Measurements from ENCODE around the gene STIM1. TPM values are rescaled to one million over a fixed set of nuclear protein-coding genes. Genes with fewer than 3 reads are reported as not detected.

Gene STIM1
- total RNA-seq, 3 donors from 2014 or later (not counting 1 experiment from before 2014, with no cell fraction given), result 171 to 187 (median 175) TPM

DNA sequence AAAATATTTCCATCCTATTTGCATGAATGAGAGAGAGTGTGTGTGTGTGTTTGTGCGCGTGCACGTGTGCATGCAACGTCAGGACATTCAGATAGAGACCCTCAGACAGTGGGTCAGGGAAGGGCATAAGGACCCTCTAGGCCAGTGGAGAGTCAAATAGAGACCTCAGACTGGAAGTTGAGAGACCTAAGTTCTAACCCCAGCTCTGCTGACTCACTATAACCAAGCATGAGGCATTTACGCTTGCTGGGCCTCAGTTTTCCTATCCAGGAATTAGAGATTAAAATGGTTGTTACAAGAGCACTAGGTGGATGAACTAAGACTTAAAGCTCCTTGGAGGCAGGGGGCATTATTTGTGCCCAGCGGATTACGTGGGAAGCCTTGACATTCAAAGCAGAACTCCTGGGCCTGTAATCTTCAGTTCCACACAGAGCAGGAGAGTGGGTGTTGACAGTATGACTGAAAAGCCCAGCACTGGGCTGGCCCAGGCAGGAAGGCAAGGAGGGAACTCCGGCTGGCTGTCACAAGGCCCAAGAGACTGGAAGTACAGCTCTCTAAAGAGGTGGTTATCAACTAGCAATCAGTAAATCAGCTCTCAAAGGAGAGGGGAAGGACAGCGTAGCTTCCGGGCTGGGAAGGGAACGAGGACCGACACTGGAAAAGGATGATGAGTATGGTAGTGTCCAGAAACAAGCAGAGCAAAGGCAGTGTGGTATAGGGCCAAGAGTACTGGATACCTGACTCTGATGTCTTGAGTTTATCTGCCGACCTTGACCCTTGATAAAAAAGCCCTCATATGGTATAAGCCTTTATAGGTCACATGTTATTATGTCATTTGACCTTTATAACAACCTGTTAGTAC is 23.9 kb upstream of the STIM1 start:
- intact Hi-C loops (cut with micrococcal nuclease), result no loop called here
- H3K27me3 ChIP-seq (ENCODE audit: control insufficient read depth, insufficient read depth, low read length), result no peaks in the 10 kb centered on the region
- ATAC-seq (peak in 1 of 3 donors; percentile 42), DNase-seq (no peak)
- no peaks in the 10 kb centered on the region for H3K9me3 ChIP-seq (ENCODE audit: control insufficient read depth, insufficient read depth, low read length)
- peak overlapping the region; percentile 21 for H3K4me3 Mint-ChIP-seq
- peaks cover 67% of the 10 kb centered on the region for H3K4me1 ChIP-seq (ENCODE audit: control insufficient read depth, insufficient read depth, low read length)
- TF ChIP-seq, protein P1, sequence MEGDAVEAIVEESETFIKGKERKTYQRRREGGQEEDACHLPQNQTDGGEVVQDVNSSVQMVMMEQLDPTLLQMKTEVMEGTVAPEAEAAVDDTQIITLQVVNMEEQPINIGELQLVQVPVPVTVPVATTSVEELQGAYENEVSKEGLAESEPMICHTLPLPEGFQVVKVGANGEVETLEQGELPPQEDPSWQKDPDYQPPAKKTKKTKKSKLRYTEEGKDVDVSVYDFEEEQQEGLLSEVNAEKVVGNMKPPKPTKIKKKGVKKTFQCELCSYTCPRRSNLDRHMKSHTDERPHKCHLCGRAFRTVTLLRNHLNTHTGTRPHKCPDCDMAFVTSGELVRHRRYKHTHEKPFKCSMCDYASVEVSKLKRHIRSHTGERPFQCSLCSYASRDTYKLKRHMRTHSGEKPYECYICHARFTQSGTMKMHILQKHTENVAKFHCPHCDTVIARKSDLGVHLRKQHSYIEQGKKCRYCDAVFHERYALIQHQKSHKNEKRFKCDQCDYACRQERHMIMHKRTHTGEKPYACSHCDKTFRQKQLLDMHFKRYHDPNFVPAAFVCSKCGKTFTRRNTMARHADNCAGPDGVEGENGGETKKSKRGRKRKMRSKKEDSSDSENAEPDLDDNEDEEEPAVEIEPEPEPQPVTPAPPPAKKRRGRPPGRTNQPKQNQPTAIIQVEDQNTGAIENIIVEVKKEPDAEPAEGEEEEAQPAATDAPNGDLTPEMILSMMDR (IDR thresholded peaks at IDR 0.05), result no peak
- peak overlapping the region; percentile 90 to 95 for H3K27ac Mint-ChIP-seq
- H3K36me3 ChIP-seq (ENCODE audit: control insufficient read depth, insufficient read depth, low read length), result peaks cover 37% of the 10 kb centered on the region
- H3K36me3 Mint-ChIP-seq, result no peaks in the 10 kb centered on the region
- H3K27ac ChIP-seq (ENCODE audit: low read length), result peak overlapping the region; percentile 42
- WGBS (ENCODE audit: insufficient coverage), result 74% methylated on average over 12 of the region's 13 CpGs
- H3K27me3 Mint-ChIP-seq (ENCODE audit: low read depth in 2 of 2), result no peaks in the 10 kb centered on the region
- no peak overlapping the region for H3K4me3 ChIP-seq (ENCODE audit: low read length)
- no peaks in the 10 kb centered on the region for H3K9me3 Mint-ChIP-seq
- H3K4me1 Mint-ChIP-seq, result peaks cover 69 to 86% of the 10 kb centered on the region in 2 donors

DNA sequence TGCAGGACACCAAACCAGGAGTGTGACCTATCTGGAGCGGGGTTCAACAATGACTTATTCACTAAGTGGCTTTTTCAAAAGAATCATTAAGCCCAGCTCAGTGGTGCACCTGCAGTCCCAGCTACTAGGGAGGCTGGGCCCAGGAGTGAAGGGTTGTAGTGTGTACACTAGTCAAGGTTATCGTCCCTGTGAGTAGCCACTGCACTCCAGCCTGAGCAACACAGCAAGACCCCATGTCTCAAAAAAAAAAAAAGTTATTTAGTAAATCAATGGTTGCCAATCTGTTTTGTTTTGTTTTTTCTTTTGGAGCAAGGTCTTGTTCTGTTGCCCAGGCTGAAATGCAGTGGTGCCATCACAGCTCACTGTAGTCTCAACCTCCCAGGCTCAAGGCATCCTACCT is 22.6 kb upstream of the STIM1 start:
- H3K36me3 Mint-ChIP-seq, result no peaks in the 10 kb centered on the region
- 84% methylated on average over 2 of the region's 2 CpGs for WGBS (ENCODE audit: insufficient coverage)

GRCh38 chr11:3833449-3833848 is 22.0 kb upstream of the STIM1 start:
- peaks cover 83% of the 10 kb centered on the region for H3K4me1 ChIP-seq (ENCODE audit: control insufficient read depth, insufficient read depth, low read length)
- TF ChIP-seq, protein P1 (IDR thresholded peaks at IDR 0.05), result no peak
- Mint-ChIP-seq H3K9me3 (no peaks in the 10 kb centered on the region), H3K27me3 (ENCODE audit: low read depth in 2 of 2) (no peaks in the 10 kb centered on the region), H3K36me3 (no peaks in the 10 kb centered on the region), H3K4me1 (peaks cover 74 to 87% of the 10 kb centered on the region in 2 donors), H3K4me3 (peak overlapping the region; percentile 81), H3K27ac (peak overlapping the region; percentile 90 to 95)
- 100% methylated on average over 1 of the region's 2 CpGs for WGBS (ENCODE audit: insufficient coverage)
- H3K4me3 ChIP-seq (ENCODE audit: low read length), result no peak overlapping the region
- no peaks in the 10 kb centered on the region for H3K9me3 ChIP-seq (ENCODE audit: control insufficient read depth, insufficient read depth, low read length)
- H3K36me3 ChIP-seq (ENCODE audit: control insufficient read depth, insufficient read depth, low read length), result peaks cover 19% of the 10 kb centered on the region
- H3K27me3 ChIP-seq (ENCODE audit: control insufficient read depth, insufficient read depth, low read length), result no peaks in the 10 kb centered on the region
- DNase-seq, result no peak
- ATAC-seq, result no peak
- H3K27ac ChIP-seq (ENCODE audit: low read length), result no peak overlapping the region
- intact Hi-C loops (cut with micrococcal nuclease), result no loop called here

More for the DNA sequence above, 22.6 kb upstream of the STIM1 start:
- Mint-ChIP-seq H3K4me3 (no peak overlapping the region), H3K4me1 (peaks cover 69 to 85% of the 10 kb centered on the region in 2 donors), H3K27ac (peak overlapping the region; percentile 90 to 95), H3K9me3 (no peaks in the 10 kb centered on the region), H3K27me3 (ENCODE audit: low read depth in 2 of 2) (no peaks in the 10 kb centered on the region)
- Histone ChIP-seq H3K9me3 (ENCODE audit: control insufficient read depth, insufficient read depth, low read length) (no peaks in the 10 kb centered on the region), H3K27ac (ENCODE audit: low read length) (no peak overlapping the region), H3K4me3 (ENCODE audit: low read length) (no peak overlapping the region), H3K4me1 (ENCODE audit: control insufficient read depth, insufficient read depth, low read length) (peaks cover 76% of the 10 kb centered on the region), H3K36me3 (ENCODE audit: control insufficient read depth, insufficient read depth, low read length) (peaks cover 25% of the 10 kb centered on the region), H3K27me3 (ENCODE audit: control insufficient read depth, insufficient read depth, low read length) (no peaks in the 10 kb centered on the region)
- intact Hi-C loops (cut with micrococcal nuclease), result no loop called here
- peak in 1 of 2 donors; percentile 18 for DNase-seq
- ATAC-seq, result no peak
- TF ChIP-seq, protein P1 (IDR thresholded peaks at IDR 0.05), result no peak
